HG03025 (cell line): Measurements from ENCODE around the gene ITPRIP.

Source experiments
- ATAC-seq: cut with Tn5 transposase; IDR thresholded peaks from one replicate; pipeline ENCODE4 v1.9.1; 2021; ENCODE audit warnings: mild to moderate bottlenecking, moderate library complexity; ENCODE audit not compliant: unreplicated experiment, low FRiP score

Gene ITPRIP

DNA sequence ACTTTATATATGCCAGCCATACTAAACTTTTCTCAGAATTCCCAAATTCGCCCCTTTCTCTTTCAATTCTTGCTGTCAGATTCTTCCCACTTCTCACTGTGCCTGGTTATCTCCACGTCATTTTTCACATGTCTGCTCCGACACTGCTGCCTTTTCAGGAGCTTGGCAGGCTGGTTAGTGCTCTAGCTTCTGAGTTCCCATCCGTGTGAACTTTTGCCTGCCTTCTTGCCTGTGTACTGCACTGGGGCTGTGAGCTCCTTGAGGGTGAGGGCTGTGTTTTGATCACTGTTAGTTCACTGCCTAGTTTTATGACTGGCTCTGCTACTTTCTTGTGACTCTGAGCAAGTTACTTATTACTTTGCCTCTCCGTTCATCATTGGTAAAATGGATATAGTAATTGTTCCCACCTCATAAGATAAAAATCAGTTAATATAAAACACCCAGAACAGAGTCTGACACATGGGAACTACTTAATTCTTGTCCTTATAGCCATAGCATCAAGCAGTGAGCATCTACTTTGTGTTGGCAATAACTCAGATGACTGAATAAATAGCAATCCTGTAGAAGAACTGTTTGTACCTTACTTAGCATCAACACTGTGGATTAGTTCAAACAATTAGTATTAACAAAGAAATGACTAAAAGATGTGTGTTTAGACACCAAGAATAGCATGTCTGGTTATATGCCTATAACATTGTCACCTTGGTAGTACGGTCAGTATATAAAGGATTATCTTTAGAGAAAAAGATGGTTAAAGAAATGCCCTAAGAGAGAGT lies 78.1 kb downstream of the ITPRIP start:
- no peak for ATAC-seq
